Astrocyte of the spinal cord (primary cell): Measurements from ENCODE around the gene AKT3.
A peak's percentile ranks its signal among the peaks of the same experiment; 100 is the strongest.

Source experiments
- DNase-seq: peaks from one replicate; pipeline ENCODE4 v3.0.0; 2011; ENCODE audit warnings: low read depth, low spot score
- H3K4me3 ChIP-seq: 2 replicates; pipeline ENCODE4 v1.5.1; 2011; ENCODE audit warnings: low read depth, mild to moderate bottlenecking, low read length, moderate library complexity
- CTCF ChIP-seq: IDR thresholded peaks from 2 replicates; pipeline ENCODE4 v1.5.1; 2012; ENCODE audit warnings: low read depth, mild to moderate bottlenecking, low read length, inconsistent platforms
- in situ Hi-C: cut with HindIII; loops from 2 replicates; pipeline ENCODE4 v1.10.0; 2017; ENCODE audit warnings: low sequenced_read_pairs

The AKT3 gene

GRCh38 chr1:243499248-243499647, 350.8 kb downstream of the AKT3 start:
- no peak for DNase-seq
- in situ Hi-C loops: no loop called here

GRCh38 chr1:243497939-243498681, 351.9 kb downstream of the AKT3 start:
- no peak for DNase-seq
- no peak overlapping the region for H3K4me3 ChIP-seq
- no peak for TF ChIP-seq CTCF
- in situ Hi-C loops: no loop called here

More at GRCh38 chr1:243499248-243499647, 350.8 kb downstream of the AKT3 start:
- H3K4me3 ChIP-seq: no peak overlapping the region
- no peak for TF ChIP-seq CTCF

GRCh38 chr1:243496806-243497205, 353.2 kb downstream of the AKT3 start:
- no peak for TF ChIP-seq CTCF
- DNase-seq: no peak
- in situ Hi-C loops: no loop called here
- H3K4me3 ChIP-seq: no peak overlapping the region

GRCh38 chr1:243496187-243496646, 353.8 kb downstream of the AKT3 start:
- H3K4me3 ChIP-seq: no peak overlapping the region
- in situ Hi-C loops: no loop called here
- no peak for TF ChIP-seq CTCF
- no peak for DNase-seq

GRCh38 chr1:243495442-243496186, 354.4 kb downstream of the AKT3 start:
- peak; percentile 56 for DNase-seq
- TF ChIP-seq CTCF: no peak
- H3K4me3 ChIP-seq: no peak overlapping the region
- in situ Hi-C loops: no loop called here

GRCh38 chr1:243494741-243495431, 355.2 kb downstream of the AKT3 start:
- no peak for DNase-seq
- in situ Hi-C loops: no loop called here
- TF ChIP-seq CTCF: no peak
- H3K4me3 ChIP-seq: no peak overlapping the region
